Fibroblast of upper back skin (primary cell): ENCODE data around the gene SPAG16.

Experiments used
- DNase-seq: peaks from one replicate; pipeline ENCODE4 v3.0.0-alpha.2; 2013

The SPAG16 gene

DNA sequence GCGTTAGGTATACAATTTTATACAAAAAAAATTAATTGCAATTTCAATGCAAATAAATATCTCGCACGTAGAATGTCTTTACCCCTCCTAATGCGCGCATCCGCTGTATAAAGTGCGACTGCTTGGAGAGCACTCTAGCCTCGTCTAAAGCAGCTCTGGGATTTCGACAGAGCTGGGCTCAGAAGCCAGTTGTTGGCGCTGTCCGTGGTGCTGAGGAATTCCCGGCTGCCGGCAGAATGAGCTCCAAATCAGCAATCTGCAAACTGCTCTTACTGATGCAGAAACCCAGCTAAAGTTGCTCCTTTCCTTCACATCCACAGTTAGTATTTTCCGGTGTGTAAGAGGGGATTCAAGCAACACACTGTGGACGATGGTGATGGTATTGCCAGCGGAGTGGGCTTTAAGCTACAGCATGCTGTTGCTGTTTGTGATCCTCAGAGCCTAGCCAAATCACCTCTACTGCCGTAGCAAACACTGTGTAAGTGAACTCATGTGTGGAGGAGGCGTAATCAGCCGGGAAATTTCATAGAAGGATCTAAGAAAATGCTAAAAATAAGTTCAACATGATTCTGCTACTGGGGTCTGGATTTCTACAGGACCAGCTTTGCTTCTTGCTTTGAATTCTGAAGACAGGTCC is 1126.8 kb downstream of the SPAG16 start, which contains the start of gene VWC2L:
VWC2L (plus strand) TSS at position 137 of the 637 bp plus-strand sequence. CDS start 3,140 bp downstream, outside the sequence.
- peak; percentile 65 for DNase-seq

GRCh38 chr2:214412679-214413078 is 1128.4 kb downstream of the SPAG16 start:
- DNase-seq = no peak

DNA sequence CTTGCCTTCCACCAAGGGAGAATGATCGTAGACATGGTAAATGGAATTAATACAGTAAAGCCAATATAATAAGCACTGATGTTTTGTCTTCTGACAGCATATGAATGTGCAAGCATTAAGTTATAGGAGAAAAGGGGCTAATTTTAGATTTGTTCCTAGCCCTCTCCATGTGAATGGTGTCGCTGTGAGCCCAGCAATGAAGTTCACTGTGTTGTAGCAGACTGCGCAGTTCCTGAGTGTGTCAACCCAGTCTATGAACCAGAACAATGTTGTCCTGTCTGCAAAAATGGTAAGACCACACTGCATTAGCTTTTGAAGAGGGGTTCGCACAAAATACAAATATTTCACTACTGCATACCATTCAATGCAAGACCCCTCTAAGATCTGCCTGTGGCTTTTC is 1152.2 kb downstream of the SPAG16 start:
- DNase-seq = no peak

GRCh38 chr2:214450118-214450894 is 1166.0 kb downstream of the SPAG16 start:
- no peak for DNase-seq

- no peak for DNase-seq
These were observed 1167.4 kb downstream of the SPAG16 start for GRCh38 chr2:214451516-214452275.
